Measurements from ENCODE around the gene CCNI. TPM values are rescaled to one million over a fixed set of nuclear protein-coding genes. Genes with fewer than 3 reads are reported as not detected.

CCNI gene
- total RNA-seq, 1 experiment from 2014 or later = 208 TPM

GRCh38 chr4:77093401-77093800, 17.6 kb upstream of the CCNI start:
- no peak overlapping the region for H3K4me2 ChIP-seq (ENCODE audit: low read length)
- CTCF ChIA-PET = interaction anchor here (1.7 kb wide), 1 partner anchor 110 kb away, joined by 9 read pairs; no protein-coding TSS in a partner anchor
- POLR2A ChIA-PET = interaction anchor here (1.5 kb wide), 1 partner anchor 17 kb away, joined by 3 read pairs; no protein-coding TSS in a partner anchor
- DNase-seq (ENCODE audit: low read depth, low spot score) (no peak), ATAC-seq (no peak)
- intact Hi-C loops (cut with micrococcal nuclease) = no loop called here
- no peaks in the 10 kb centered on the region for H4K20me1 ChIP-seq (ENCODE audit: insufficient read depth)
- no TSS peak for BruUV-seq (replicated peaks)
- H3K9me2 ChIP-seq (ENCODE audit: insufficient read depth) = no peaks in the 10 kb centered on the region
- no peaks in the 10 kb centered on the region for H3K36me3 ChIP-seq (ENCODE audit: control insufficient read depth in 1 of 2, insufficient read depth in 2 of 2, low read length in 2 of 2)
- no peak overlapping the region for H3K27ac ChIP-seq (ENCODE audit: low read depth, low read length)
- H3K27me3 ChIP-seq (ENCODE audit: insufficient read depth, low read length) = no peaks in the 10 kb centered on the region
- peaks cover 0 to 11% of the 10 kb centered on the region in 2 experiments; a peak in 1 of 4 replicates for H3K4me1 ChIP-seq (ENCODE audit: control insufficient read depth in 1 of 2, insufficient read depth in 2 of 2, low read length in 2 of 2)
- no peaks in the 10 kb centered on the region for H3K9me3 ChIP-seq (ENCODE audit: control insufficient read depth in 1 of 2, insufficient read depth in 1 of 2, low read depth in 1 of 2, low read length in 2 of 2)
- no peaks in the 10 kb centered on the region for H3K79me2 ChIP-seq (ENCODE audit: insufficient read depth, low read length)
- H3K9ac ChIP-seq (ENCODE audit: low read length) = no peak overlapping the region
- RAD21 ChIA-PET (ENCODE audit: low non-redundant PET in 1 of 2, low total read pairs in 2 of 2, uncharacterized antibody in 2 of 2, unreplicated experiment in 2 of 2) = no interaction called here
- no peak for TF ChIP-seq SIN3A (IDR thresholded peaks at IDR 0.05; ENCODE audit: low read depth)
- no peak for TF ChIP-seq FOSL1 (IDR thresholded peaks at IDR 0.05; ENCODE audit: low read depth)
- TF ChIP-seq EZH2 (IDR thresholded peaks at IDR 0.05) = no peak
- TF ChIP-seq CEBPB (IDR thresholded peaks at IDR 0.05; ENCODE audit: low read depth) = no peak
- H3K4me3 ChIP-seq (replicated peaks in 1 of 2; ENCODE audit: low read depth in 1 of 2, low read length in 2 of 2) = no peak overlapping the region
- no peak overlapping the region for H2AFZ ChIP-seq (ENCODE audit: low read depth, low read length, poor library complexity, severe bottlenecking)

DNA sequence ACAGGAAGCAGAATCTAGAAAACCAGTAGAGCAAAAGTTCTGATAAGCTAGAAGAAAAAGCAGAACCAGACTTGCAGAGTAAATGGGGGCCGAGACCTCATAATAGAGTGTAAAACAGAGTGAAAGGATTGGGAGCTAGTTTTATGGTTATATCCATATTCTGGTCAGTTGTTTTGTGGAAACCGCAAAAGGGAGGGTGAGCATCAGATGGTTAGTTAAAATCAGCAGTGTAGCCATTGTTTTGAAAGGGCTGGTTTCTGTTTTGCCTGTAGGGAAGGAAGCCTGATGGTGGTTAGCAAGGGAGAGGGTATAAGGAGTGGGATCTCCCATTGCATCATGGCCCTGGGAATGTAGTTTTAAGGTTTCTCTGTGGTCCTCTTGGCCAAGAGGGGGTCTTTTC, 17.2 kb upstream of the CCNI start:
- intact Hi-C loops (cut with micrococcal nuclease) = no loop called here
- Histone ChIP-seq H3K4me2 (ENCODE audit: low read length) (no peak overlapping the region), H3K9me3 (ENCODE audit: control insufficient read depth in 1 of 2, insufficient read depth in 1 of 2, low read depth in 1 of 2, low read length in 2 of 2) (no peaks in the 10 kb centered on the region), H3K79me2 (ENCODE audit: insufficient read depth, low read length) (no peaks in the 10 kb centered on the region), H2AFZ (ENCODE audit: low read depth, low read length, poor library complexity, severe bottlenecking) (no peak overlapping the region), H3K9me2 (ENCODE audit: insufficient read depth) (no peaks in the 10 kb centered on the region), H3K9ac (ENCODE audit: low read length) (no peak overlapping the region), H3K4me3 (replicated peaks in 1 of 2; ENCODE audit: low read depth in 1 of 2, low read length in 2 of 2) (no peak overlapping the region), H3K27me3 (ENCODE audit: insufficient read depth, low read length) (no peaks in the 10 kb centered on the region), H3K27ac (ENCODE audit: low read depth, low read length) (no peak overlapping the region), H4K20me1 (ENCODE audit: insufficient read depth) (no peaks in the 10 kb centered on the region), H3K36me3 (ENCODE audit: control insufficient read depth in 1 of 2, insufficient read depth in 2 of 2, low read length in 2 of 2) (no peaks in the 10 kb centered on the region), H3K4me1 (ENCODE audit: control insufficient read depth in 1 of 2, insufficient read depth in 2 of 2, low read length in 2 of 2) (peaks cover 0 to 11% of the 10 kb centered on the region in 2 experiments; a peak in 1 of 4 replicates)
- RAD21 ChIA-PET (ENCODE audit: low non-redundant PET in 1 of 2, low total read pairs in 2 of 2, uncharacterized antibody in 2 of 2, unreplicated experiment in 2 of 2) = no interaction called here
- POLR2A ChIA-PET = interaction anchor here (1.5 kb wide), 1 partner anchor 16 kb away, joined by 3 read pairs; no protein-coding TSS in a partner anchor
- DNase-seq (ENCODE audit: low read depth, low spot score) (no peak), ATAC-seq (no peak)
- no TSS peak for BruUV-seq (replicated peaks)
- CTCF ChIA-PET = interaction anchor here (1.7 kb wide), 1 partner anchor 111 kb away, joined by 9 read pairs; no protein-coding TSS in a partner anchor
- TF ChIP-seq EZH2 (IDR thresholded peaks at IDR 0.05) = no peak
- no peak for TF ChIP-seq ZFX (IDR thresholded peaks at IDR 0.05)
- TF ChIP-seq ZNF274 (IDR thresholded peaks at IDR 0.05; ENCODE audit: low read depth, low read length) = no peak
- no peak for TF ChIP-seq EZH2phosphoT487 (IDR thresholded peaks at IDR 0.05; ENCODE audit: borderline replicate concordance)
- TF ChIP-seq ATF3 (IDR thresholded peaks at IDR 0.05) = no peak
- TF ChIP-seq TCF7L2 (IDR thresholded peaks at IDR 0.05; ENCODE audit: borderline replicate concordance, extremely low read depth, insufficient read depth, insufficient read length) = no peak
- no peak for TF ChIP-seq SP1 (IDR thresholded peaks at IDR 0.05; ENCODE audit: low read depth)
- no peak for TF ChIP-seq SRF (IDR thresholded peaks at IDR 0.05; ENCODE audit: low read depth)
- TF ChIP-seq, protein P1, sequence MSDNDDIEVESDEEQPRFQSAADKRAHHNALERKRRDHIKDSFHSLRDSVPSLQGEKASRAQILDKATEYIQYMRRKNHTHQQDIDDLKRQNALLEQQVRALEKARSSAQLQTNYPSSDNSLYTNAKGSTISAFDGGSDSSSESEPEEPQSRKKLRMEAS (IDR thresholded peaks at IDR 0.05) = no peak
- TF ChIP-seq EGR1 (IDR thresholded peaks at IDR 0.05; ENCODE audit: low read depth) = no peak
- TF ChIP-seq CTCF (IDR thresholded peaks at IDR 0.05 in 2 of 3, conservative IDR thresholded peaks at IDR 0.05 in 1 of 3; ENCODE audit: borderline replicate concordance in 1 of 3, insufficient read depth in 1 of 3, low read depth in 2 of 3, low read length in 2 of 3) = no peak
- TF ChIP-seq CEBPB (IDR thresholded peaks at IDR 0.05; ENCODE audit: low read depth) = no peak
- no peak for TF ChIP-seq YY1 (IDR thresholded peaks at IDR 0.05; ENCODE audit: extremely low read depth, insufficient replicate concordance, low read depth, low read length)
- TF ChIP-seq RAD21 (IDR thresholded peaks at IDR 0.05; ENCODE audit: low read depth) = no peak
- no peak for TF ChIP-seq SIN3A (IDR thresholded peaks at IDR 0.05; ENCODE audit: low read depth)
